Uterus (tissue), 4 donors: ENCODE measurements around the gene C6orf52. TPM values are rescaled to one million over a fixed set of nuclear protein-coding genes. Genes with fewer than 3 reads are reported as not detected.

Experiments
- DNase-seq, 2 donors: peaks; one replicate each; pipeline ENCODE4 v3.0.0-alpha.2; 2019 to 2020
- H3K27ac ChIP-seq, 2 donors: fragments of 200-600 bp; sonication (generic); 1 replicate in 1 of 2; 2 replicates in 1 of 2; pipeline ENCODE4 v1.5.1; 2016 to 2018
- H3K27me3 ChIP-seq, 2 donors: fragments of 200-600 bp; sonication (generic); one replicate each; pipeline ENCODE4 v1.5.1; 2018 to 2019; ENCODE audit warnings: control low read depth in 1 of 2
- H3K36me3 ChIP-seq, 2 donors: fragments of 200-600 bp; sonication (generic); one replicate each; pipeline ENCODE4 v1.5.1; 2019; ENCODE audit warnings: control low read depth in 1 of 2
- H3K4me1 ChIP-seq, 2 donors: fragments of 200-600 bp; sonication (generic); one replicate each; pipeline ENCODE4 v1.5.1; 2018 to 2019; ENCODE audit warnings: control low read depth in 1 of 2
- H3K4me3 ChIP-seq, 2 donors: fragments of 200-600 bp; sonication (generic); 1 replicate in 1 of 2; 2 replicates in 1 of 2; pipeline ENCODE4 v1.5.1; 2018 to 2019; ENCODE audit warnings: mild to moderate bottlenecking in 1 of 2
- H3K9me3 ChIP-seq, 2 donors: fragments of 200-600 bp; sonication (generic); one replicate each; pipeline ENCODE4 v1.5.1; 2019; ENCODE audit warnings: control low read depth in 1 of 2
- POLR2A ChIP-seq, 2 donors: fragments of 450-650 bp; IDR thresholded peaks; one replicate each; pipeline ENCODE4 v1.6.1; 2016; ENCODE audit warnings: antibody characterized with exemption in 2 of 2, mild to moderate bottlenecking in 1 of 2, moderate library complexity in 1 of 2
- intact Hi-C: fragments of 100-400 bp; cut with DNase I; formaldehyde crosslinking; loops from one replicate; pipeline ENCODE4 v1.15.1; 2023; ENCODE audit warnings: low total_unique reads
- small RNA-seq: library from RNA; depleted of rRNA; stranded (forward); fragments of <200 nt; gene quantifications from one replicate; pipeline ENCODE3, GENCODE V24; 2016
- total RNA-seq, 4 donors: library from RNA; depleted of rRNA in 3 of 4; stranded (reverse); fragments of >200 nt in 3 of 4; gene quantifications; one replicate each; pipeline versions ENCODE4 v1.1.0 to v1.2.4, GENCODE V29; 2014 to 2023
- TF ChIP-seq, protein P1 (sequence below), 4 experiments: fragments of 200-600 bp in 2 of 4; fragments of 450-650 bp in 2 of 4; sonication (generic) in 2 of 4; IDR thresholded peaks; one replicate each; pipeline ENCODE4 v1.5.1; 2016 to 2019; ENCODE audit warnings: antibody characterized with exemption in 4 of 4, mild to moderate bottlenecking in 2 of 4, moderate library complexity in 1 of 4
- donor health status: DM: yes; HTN: yes; CAD: no.

Gene C6orf52
- total RNA-seq, 4 donors from 2014 or later = 79.7 TPM; not detected in 3

DNA sequence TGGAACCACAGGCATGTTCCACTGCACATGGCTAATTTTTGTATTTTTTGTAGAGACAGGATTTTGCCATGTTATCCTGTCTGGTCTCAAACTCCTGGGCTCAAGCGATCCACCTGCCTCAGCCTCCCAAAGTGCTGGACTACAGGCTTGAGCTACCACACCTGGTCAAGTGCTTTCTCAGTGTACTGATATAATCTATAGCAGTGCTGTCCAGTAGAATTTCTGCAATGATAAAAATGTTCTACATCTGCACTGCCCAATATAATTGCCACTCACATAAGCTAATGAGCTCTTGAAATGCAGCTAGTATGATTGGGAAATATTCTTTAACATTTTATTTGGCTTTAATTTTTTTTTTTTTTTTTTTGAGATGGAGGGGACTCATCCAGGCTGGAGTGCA, 64.2 kb downstream of the C6orf52 start:
- Histone ChIP-seq H3K27ac (no peak overlapping the region), H3K4me3 (no peak overlapping the region), H3K36me3 (no peaks in the 10 kb centered on the region), H3K4me1 (no peaks in the 10 kb centered on the region), H3K27me3 (no peaks in the 10 kb centered on the region), H3K9me3 (no peaks in the 10 kb centered on the region)
- intact Hi-C loops = no loop called here
- no peak for TF ChIP-seq POLR2A (IDR thresholded peaks at IDR 0.05)
- TF ChIP-seq, protein P1, sequence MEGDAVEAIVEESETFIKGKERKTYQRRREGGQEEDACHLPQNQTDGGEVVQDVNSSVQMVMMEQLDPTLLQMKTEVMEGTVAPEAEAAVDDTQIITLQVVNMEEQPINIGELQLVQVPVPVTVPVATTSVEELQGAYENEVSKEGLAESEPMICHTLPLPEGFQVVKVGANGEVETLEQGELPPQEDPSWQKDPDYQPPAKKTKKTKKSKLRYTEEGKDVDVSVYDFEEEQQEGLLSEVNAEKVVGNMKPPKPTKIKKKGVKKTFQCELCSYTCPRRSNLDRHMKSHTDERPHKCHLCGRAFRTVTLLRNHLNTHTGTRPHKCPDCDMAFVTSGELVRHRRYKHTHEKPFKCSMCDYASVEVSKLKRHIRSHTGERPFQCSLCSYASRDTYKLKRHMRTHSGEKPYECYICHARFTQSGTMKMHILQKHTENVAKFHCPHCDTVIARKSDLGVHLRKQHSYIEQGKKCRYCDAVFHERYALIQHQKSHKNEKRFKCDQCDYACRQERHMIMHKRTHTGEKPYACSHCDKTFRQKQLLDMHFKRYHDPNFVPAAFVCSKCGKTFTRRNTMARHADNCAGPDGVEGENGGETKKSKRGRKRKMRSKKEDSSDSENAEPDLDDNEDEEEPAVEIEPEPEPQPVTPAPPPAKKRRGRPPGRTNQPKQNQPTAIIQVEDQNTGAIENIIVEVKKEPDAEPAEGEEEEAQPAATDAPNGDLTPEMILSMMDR (IDR thresholded peaks at IDR 0.05) = no peak
- DNase-seq = no peak

DNA sequence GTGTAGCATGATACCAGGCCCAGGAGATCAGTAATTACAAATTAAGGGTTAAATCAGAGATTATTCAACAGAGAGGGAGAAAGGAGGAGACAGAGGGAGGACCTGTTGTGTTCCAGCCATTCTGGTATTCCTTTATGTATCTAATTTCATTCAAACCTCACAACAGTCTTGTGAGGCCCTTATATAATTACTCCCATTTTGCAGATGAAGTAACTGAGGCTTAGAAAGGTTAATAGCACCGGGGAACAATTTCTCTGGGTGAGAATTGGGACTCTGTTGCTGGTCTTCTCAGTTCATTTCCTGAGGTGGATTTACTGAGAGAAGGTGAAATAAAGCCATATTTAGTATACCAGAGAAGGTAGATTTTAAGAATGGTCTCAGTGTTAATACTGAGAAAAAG, 66.6 kb downstream of the C6orf52 start:
- Histone ChIP-seq H3K9me3 (no peaks in the 10 kb centered on the region), H3K4me3 (no peak overlapping the region), H3K36me3 (no peaks in the 10 kb centered on the region), H3K27ac (no peak overlapping the region), H3K27me3 (no peaks in the 10 kb centered on the region), H3K4me1 (no peaks in the 10 kb centered on the region)
- no peak for TF ChIP-seq POLR2A (IDR thresholded peaks at IDR 0.05)
- TF ChIP-seq, protein P1 (IDR thresholded peaks at IDR 0.05) = no peak
- intact Hi-C loops = no loop called here
- DNase-seq = no peak

DNA sequence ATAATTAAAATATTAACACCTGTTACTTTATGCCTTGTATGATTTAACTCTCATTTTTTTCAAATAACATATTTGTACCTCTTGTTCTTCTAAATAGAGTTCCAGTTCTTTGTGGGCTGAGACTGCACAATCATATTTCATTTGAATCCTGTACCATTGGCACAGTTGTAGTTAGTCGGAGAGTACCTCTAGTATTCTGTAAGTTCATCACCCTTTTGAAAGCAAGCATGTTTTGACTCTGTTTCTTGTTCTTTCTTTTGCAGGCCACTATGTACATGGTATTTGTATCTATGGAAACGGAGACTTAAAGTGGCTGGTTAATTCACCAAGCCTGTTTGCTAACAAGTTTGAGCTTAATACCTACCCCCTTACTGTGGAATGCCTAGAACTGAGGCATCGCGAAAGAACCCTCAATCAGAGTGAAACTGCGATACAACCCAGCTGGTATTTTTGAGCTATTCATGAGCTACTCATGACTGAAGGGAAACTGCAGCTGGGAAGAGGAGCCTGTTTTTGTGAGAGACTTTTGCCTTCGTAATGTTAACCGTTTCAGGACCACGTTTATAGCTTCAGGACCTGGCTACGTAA, 68.2 kb downstream of the C6orf52 start:
- H3K36me3 ChIP-seq = no peaks in the 10 kb centered on the region
- intact Hi-C loops = no loop called here
- no peaks in the 10 kb centered on the region for H3K9me3 ChIP-seq
- TF ChIP-seq, protein P1 (IDR thresholded peaks at IDR 0.05) = no peak
- TF ChIP-seq POLR2A (IDR thresholded peaks at IDR 0.05) = no peak
- no peaks in the 10 kb centered on the region for H3K4me1 ChIP-seq
- no peak overlapping the region for H3K27ac ChIP-seq
- H3K27me3 ChIP-seq = no peaks in the 10 kb centered on the region
- H3K4me3 ChIP-seq = no peak overlapping the region
- DNase-seq = no peak

DNA sequence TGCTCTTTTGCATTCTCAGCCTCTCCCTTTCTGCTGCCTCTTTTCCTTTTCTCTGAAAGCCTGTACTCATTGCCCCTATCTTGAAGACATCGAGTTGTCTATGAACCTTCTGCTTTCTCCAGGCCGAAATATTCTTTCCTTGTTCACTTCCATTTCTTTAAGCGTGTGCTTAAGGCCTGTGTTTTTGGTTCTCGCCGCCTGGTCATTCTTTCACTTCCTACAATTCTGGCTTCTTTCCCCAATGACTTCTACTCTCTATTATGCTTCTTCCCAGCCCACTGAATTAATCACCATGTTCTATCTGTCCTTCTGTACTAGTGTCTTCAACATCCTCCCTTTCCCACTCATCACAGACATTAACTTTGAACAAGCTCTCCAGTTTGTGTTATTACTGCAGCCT, 69.6 kb downstream of the C6orf52 start:
- TF ChIP-seq POLR2A (IDR thresholded peaks at IDR 0.05) = no peak
- TF ChIP-seq, protein P1 (IDR thresholded peaks at IDR 0.05) = no peak
- H3K4me1 ChIP-seq = no peaks in the 10 kb centered on the region
- intact Hi-C loops = no loop called here
- no peak for DNase-seq
- no peaks in the 10 kb centered on the region for H3K9me3 ChIP-seq
- H3K27me3 ChIP-seq = no peaks in the 10 kb centered on the region
- no peak overlapping the region for H3K4me3 ChIP-seq
- no peak overlapping the region for H3K27ac ChIP-seq
- no peaks in the 10 kb centered on the region for H3K36me3 ChIP-seq

DNA sequence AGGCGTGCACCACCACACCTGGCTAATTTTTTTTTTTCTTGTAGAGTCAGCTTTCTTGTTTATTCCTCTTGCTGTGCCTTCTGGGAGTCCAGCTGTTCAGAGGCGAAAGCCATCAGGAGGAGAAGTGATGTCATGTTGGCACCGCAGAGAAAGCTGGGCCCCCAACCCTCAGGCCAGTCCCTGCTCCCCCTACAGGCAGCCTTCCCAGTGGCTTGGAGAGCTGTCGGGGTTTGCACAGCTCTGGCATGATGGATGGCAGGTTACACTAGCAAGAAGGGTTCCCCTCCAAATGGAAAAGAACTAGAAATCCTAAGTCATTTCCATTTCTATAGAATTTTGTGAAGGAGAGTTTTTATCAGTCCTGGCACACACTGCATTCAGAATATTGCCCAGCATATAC, 72.6 kb downstream of the C6orf52 start:
- no peaks in the 10 kb centered on the region for H3K4me1 ChIP-seq
- H3K9me3 ChIP-seq = no peaks in the 10 kb centered on the region
- TF ChIP-seq, protein P1 (IDR thresholded peaks at IDR 0.05) = no peak
- no peak for TF ChIP-seq POLR2A (IDR thresholded peaks at IDR 0.05)
- no peak overlapping the region for H3K4me3 ChIP-seq
- intact Hi-C loops = no loop called here
- H3K27me3 ChIP-seq = no peaks in the 10 kb centered on the region
- H3K27ac ChIP-seq = no peak overlapping the region
- no peaks in the 10 kb centered on the region for H3K36me3 ChIP-seq
- no peak for DNase-seq

Small RNA genes lying within 50 kb of the gene (small RNA-seq; reads per million reads assigned to genes)
- gene RF00019 = not detected

Other genes with a start within 250 kb of the C6orf52 start
- gene GCNT2, start 173.3 kb downstream of the C6orf52 start, total RNA-seq = 10 to 100 TPM in 2 of 4 donors, 1 to 10 TPM in 2; 7.8 to 16.2 (median 10.9) TPM
- gene PAK1IP1, start 356 bp upstream of the C6orf52 start, total RNA-seq = 10 to 100 TPM; 14.2 to 34.1 (median 18.8) TPM
- 100 to 1,000 TPM in 3 of 4 donors, 10 to 100 TPM in 1; 97.5 to 236 (median 159) TPM for gene TMEM14C, start 28.5 kb upstream of the C6orf52 start, total RNA-seq
- gene TMEM14B, start 53.2 kb upstream of the C6orf52 start, total RNA-seq = 10 to 100 TPM; 48.5 to 71.9 (median 54.6) TPM
- gene MAK, start 143.9 kb upstream of the C6orf52 start, total RNA-seq = 1 to 10 TPM in 1 of 4 donors, under 1 TPM in 1, not detected in 2; 0.97 to 1.8 TPM
- not detected for gene GCM2, start 187.4 kb upstream of the C6orf52 start, total RNA-seq
- gene SYCP2L, start 192.4 kb upstream of the C6orf52 start, total RNA-seq = 1 to 10 TPM in 2 of 4 donors, under 1 TPM in 1, not detected in 1; under 0.01 to 4.9 (median 3.5) TPM